Skeletal muscle cell (primary cell): ENCODE data around the gene ITIH5.
"Not testable (repeated sequence)": the region's sequence is repeated elsewhere in the genome, so short reads cannot be mapped to it uniquely, and the experiment has no call there.

Experiments used
- DNase-seq: peaks from one replicate; pipeline ENCODE4 v3.0.0-alpha.2; 2010; ENCODE audit warnings: low read depth
- H3K4me3 ChIP-seq: 2 replicates; pipeline ENCODE4 v1.5.1; 2011; ENCODE audit warnings: low read depth, mild to moderate bottlenecking, control low read depth, low read length, moderate library complexity

ITIH5 gene

GRCh38 chr10:7690885-7691597, 24.3 kb upstream of the ITIH5 start:
- not testable (repeated sequence) for H3K4me3 ChIP-seq, DNase-seq

- no peak overlapping the region for H3K4me3 ChIP-seq
- DNase-seq: no peak
Measured at GRCh38 chr10:7689591-7689990, 22.8 kb upstream of the ITIH5 start.

DNA sequence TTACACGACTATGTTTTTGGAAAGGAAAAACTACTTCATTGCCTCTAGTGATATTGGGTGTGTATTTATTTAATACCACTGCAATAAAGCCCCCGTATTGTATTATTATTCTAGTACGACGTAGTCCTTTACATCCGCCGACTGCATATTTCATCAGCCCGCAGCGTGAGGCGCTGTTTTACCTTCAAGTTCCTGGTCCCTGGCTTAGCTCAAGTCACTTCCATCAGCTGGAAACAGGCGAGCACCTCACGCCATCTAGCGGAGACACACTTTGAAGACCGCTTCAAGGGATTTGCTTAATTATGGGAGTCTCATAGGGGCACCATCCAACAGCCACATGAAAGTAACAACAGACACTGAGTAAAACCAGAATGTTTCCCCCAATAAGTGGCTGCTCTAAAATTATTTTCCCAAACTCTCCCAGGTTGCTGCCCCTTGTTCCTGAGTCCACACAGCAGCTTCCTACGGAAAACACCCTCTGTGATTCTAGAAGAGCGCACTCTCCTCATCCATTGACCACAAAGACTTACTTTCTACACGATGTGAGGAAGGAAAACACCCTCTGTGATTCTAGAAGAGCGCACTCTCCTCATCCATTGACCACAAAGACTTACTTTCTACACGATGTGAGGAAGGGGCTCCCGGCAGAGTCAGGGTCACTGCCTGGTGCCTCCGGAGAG, 20.6 kb upstream of the ITIH5 start:
- H3K4me3 ChIP-seq: no peak overlapping the region
- DNase-seq: peak; percentile 56

GRCh38 chr10:7686351-7687171, 19.8 kb upstream of the ITIH5 start:
- no peak for DNase-seq
- H3K4me3 ChIP-seq: no peak overlapping the region

GRCh38 chr10:7680078-7680477, 13.3 kb upstream of the ITIH5 start:
- H3K4me3 ChIP-seq, DNase-seq: not testable (repeated sequence)

DNA sequence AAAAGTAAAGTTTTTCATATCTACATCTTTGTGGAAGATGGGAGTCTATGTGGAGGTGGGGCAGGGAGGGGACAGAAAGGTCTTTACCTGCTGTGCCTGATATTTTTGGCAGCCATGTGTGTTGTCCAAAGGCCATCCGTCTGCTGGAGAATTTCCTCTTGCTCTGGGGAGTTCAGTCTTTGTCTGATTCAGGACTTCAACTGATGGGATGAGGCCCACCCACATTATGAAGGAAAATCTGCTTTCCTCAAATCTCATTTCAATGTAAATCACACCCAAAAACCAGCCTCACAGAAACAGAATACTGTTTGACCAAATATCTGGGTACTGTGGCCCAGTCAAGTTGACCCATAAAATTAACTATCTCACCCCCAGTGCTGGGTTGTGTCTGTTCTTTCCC, 12.5 kb upstream of the ITIH5 start:
- no peak overlapping the region for H3K4me3 ChIP-seq
- no peak for DNase-seq

GRCh38 chr10:7672341-7673134, 5.8 kb upstream of the ITIH5 start:
- no peak overlapping the region for H3K4me3 ChIP-seq
- DNase-seq: no peak

DNA sequence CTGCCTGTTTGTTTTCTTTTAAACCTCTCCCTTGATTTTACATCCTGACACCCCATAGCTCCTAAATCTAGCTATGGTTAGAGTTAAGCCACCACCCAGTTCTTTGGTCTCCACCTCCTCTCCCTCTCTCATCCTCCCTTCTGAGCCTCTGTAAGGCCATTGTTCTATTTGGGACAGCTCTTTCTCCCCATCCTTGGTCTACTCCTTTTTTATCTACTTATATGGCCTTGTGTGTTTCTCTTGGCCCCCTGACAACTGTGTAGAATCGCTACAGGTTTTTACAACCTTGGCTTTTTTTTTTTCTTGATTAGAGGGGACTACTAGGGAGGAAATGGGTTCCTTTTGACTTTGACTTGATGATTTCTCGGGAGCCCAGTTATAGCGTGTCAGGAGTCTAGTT, 3.4 kb upstream of the ITIH5 start:
- no peak for DNase-seq
- no peak overlapping the region for H3K4me3 ChIP-seq

- DNase-seq: no peak
- no peak overlapping the region for H3K4me3 ChIP-seq
Measured at GRCh38 chr10:7667262-7668141, 736 bp upstream of the ITIH5 start.

DNA sequence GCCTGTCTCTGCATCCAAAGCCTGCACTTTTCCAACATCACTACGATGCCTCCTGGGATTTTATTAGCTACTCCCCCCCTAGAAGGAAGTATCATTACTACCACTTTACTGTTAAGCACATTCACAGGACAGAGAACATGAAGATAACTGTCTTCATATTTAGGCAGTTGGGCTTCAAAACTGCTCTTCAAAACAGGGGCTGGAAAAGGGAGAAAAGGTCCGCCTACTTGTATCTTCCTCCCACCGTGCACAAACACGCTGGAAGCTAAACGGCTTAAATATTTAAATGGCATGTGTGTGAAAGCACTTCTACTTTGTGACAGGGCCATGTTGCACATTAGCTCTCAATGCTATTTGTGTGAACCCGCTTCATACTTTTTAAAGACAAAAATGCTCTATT, 999 bp downstream of the ITIH5 start:
- no peak overlapping the region for H3K4me3 ChIP-seq
- no peak for DNase-seq

- no peak overlapping the region for H3K4me3 ChIP-seq
- DNase-seq: no peak
Measured at GRCh38 chr10:7664707-7665106, 2.1 kb downstream of the ITIH5 start.

GRCh38 chr10:7662522-7662921, 4.2 kb downstream of the ITIH5 start:
- no peak for DNase-seq
- H3K4me3 ChIP-seq: no peak overlapping the region

- H3K4me3 ChIP-seq: no peak overlapping the region
- DNase-seq: no peak
Measured at GRCh38 chr10:7659560-7659959, 7.2 kb downstream of the ITIH5 start.

DNA sequence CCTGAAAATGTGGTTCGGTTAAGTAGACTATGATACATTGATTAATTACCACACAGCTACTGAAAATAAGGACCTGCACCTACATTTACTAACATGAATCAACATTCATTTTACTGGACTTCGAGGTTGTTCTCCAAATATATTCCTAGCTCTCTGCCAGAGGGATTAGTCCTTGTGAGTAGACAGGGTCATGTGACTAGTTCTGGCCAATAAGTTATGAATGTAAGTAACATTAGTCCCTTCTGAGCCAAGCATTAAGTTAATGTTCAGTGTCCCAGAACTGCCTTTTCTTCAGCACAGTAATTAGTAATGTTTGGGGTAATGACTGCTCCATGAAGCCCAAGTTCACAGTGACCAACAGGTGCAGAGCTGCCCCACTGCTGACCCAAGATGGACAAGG, 9.2 kb downstream of the ITIH5 start:
- no peak overlapping the region for H3K4me3 ChIP-seq
- DNase-seq: no peak

GRCh38 chr10:7657079-7657478, 9.7 kb downstream of the ITIH5 start:
- DNase-seq, H3K4me3 ChIP-seq: not testable (repeated sequence)

GRCh38 chr10:7651853-7652470, 14.8 kb downstream of the ITIH5 start:
- no peak for DNase-seq
- no peak overlapping the region for H3K4me3 ChIP-seq

- DNase-seq: no peak
- H3K4me3 ChIP-seq: no peak overlapping the region
Measured at GRCh38 chr10:7649673-7650300, 17.0 kb downstream of the ITIH5 start.
